Sciatic nerve (tissue), 2 donors: ENCODE results near the gene NDUFB8. TPM values are rescaled to one million over a fixed set of nuclear protein-coding genes. Genes with fewer than 3 reads are reported as not detected.
"Not testable (repeated sequence)": the region's sequence is repeated elsewhere in the genome, so short reads cannot be mapped to it uniquely, and the experiment has no call there.

Experiments
- ATAC-seq: fragments of 200-7000 bp; cut with Tn5 transposase; one replicate; pipeline ENCODE4 v1.9.1; 2020; ENCODE audit warnings: mild to moderate bottlenecking, moderate library complexity
- DNase-seq: peaks from one replicate; pipeline ENCODE4 v3.0.0-alpha.2; 2020; ENCODE audit warnings: low spot score
- intact Hi-C: fragments of 100-400 bp; cut with DNase I; formaldehyde crosslinking; loops from one replicate; pipeline ENCODE4 v1.14.2; 2022
- total RNA-seq: library from RNA; stranded (reverse); fragmentation: NEBNext Ultra II Directional; extraction: Animal tissue kit (Norgen Biotek cat#: 25700); gene quantifications from one replicate; pipeline ENCODE4 v1.2.1, GENCODE V29; 2021
- donor health status: DM: no; HTN: no; CAD: no.
- donor health status: DM: no; HTN: no; CAD: no.

Gene NDUFB8
- 123 TPM for total RNA-seq

- ATAC-seq (peak; percentile 97), DNase-seq (peak; percentile 93)
- intact Hi-C loops, result loop anchor here (10.0 kb wide), 1 partner anchor 195 kb away; the partner anchor contains the start of gene PKD2L1
Observed at GRCh38 chr10:100529475-100530298, at the start of gene NDUFB8. Gene NDUFB8, minus strand, starts transcription at chr10:100529871. Its CDS starts 20 bp downstream, at chr10:100529851.

DNA sequence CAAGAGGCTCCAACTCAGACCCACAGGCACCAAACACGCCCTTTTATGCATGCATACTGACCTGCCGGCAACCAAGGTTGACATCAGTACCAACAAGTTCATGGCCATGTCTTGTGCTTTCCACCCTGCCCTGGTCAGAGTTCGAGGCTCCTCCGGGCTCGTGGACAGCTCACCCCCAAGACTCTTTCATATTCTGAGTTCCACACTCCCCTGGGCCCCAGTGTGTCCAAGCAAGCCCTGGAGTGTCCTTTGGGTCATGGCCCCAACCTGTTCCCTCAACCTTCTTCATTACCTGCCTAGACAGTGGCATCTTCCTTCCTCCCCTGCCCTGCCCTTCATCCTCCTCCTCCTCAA is 46.6 kb upstream of the NDUFB8 start:
- no peak for DNase-seq
- intact Hi-C loops, result no loop called here
- no peak for ATAC-seq

GRCh38 chr10:100575585-100576281 is 46.1 kb upstream of the NDUFB8 start:
- intact Hi-C loops, result no loop called here
- no peak for DNase-seq
- ATAC-seq, result no peak

GRCh38 chr10:100575146-100575545 is 45.5 kb upstream of the NDUFB8 start:
- intact Hi-C loops, ATAC-seq, DNase-seq: not testable (repeated sequence)

DNA sequence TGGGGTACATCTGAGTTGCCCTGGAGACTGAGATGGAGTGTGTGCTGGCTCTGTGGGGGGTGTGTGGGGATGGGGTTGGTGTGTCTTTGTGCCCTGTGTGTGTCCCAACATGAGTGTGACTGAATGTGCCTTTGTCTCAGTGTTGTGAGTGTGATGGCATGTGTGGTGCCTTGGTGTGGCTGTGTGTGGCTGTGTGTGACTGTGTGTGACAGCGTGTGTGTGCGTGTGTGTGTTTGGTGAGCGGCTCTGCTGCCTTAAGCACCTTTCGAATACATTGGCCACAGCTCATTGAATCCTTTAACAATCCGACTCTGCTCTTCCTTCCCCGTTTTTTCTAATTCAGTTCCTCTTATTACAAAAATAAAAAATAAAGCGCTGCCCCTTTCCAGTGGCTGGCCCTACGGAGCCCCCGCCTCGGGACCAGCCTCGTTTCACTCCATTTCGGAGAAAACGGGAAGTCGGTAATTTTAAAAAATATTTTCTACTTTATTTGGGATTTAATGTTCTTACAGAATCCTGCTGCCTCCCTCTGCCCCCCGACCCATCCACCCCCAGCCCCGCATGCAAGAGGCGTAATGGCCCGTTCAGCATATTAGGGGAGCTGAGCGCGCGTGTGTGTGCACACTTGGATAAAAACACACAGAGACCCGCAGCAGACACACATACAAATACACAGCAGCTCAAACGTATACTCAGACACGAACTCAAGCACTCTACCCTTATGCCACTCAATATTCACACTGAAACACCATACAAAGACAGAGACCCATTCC is 41.6 kb upstream of the NDUFB8 start:
- peak; percentile 3 for DNase-seq
- intact Hi-C loops, result no loop called here
- ATAC-seq, result no peak

DNA sequence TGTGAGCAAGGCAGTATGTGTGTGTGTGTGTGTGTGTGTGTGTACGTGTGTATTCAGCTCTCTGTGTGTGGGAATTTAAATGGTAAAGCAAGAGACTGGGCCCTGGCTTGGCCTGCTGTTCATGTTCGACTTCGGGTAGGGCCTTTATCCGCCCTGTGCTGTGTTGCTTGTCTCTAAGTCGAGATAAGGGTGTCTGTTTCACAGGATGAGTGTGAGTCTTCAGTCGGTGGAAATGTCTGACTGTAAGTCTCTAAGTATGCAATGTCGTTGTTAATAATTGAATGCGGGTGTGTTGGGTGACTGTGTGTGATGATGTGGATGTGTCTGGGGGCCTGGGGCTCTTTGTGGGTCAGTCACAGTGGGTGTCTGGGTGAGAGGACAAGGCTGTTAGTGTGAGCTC is 40.8 kb upstream of the NDUFB8 start:
- DNase-seq (peak; percentile 6), ATAC-seq (no peak)
- intact Hi-C loops, result no loop called here

DNA sequence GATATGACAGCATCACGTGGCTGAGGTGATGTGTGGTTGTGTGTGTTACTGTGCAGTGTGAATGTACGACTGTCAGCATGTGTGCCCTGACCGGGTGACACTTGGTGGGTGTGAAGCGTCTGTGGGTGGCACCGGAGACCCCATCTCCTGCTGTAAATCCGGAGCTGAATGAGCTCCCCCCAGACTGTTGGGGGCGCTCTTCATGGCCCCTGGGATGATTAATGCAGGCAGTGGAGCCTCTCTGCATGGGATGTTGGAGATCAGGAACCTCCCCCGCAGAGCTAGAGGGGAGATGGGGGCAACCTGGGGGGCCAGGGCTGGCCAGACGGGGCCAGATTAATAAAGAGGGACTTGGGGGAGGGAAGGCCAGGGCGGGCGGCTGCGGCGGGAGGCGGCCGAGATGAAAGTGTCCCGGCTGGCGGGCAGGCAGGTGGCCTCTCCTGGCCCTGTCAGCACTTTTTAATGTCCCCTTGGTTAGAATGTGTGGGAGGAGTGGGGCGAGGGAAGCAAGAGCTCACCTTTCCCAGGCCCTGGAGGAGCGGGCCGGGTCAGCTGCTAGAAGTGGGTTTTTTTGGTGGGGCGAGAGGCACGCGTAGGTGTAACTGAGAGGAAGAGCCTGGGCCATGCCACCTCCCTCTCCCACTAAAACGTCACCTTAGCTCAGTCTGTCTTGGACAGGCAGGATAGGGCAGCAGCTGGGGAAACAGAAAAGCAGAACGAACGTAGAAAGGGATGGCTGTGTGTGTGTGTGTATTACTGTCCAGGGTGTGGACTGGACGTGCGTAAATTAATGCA is 40.2 kb upstream of the NDUFB8 start:
- peak; percentile 32 for DNase-seq
- no peak for ATAC-seq
- intact Hi-C loops, result loop anchor here (10.0 kb wide), 1 partner anchor 305 kb away; no protein-coding TSS in a partner anchor

GRCh38 chr10:100568912-100569311 is 39.2 kb upstream of the NDUFB8 start:
- no peak for ATAC-seq
- intact Hi-C loops, result loop anchor here (10.0 kb wide), 1 partner anchor 306 kb away; no protein-coding TSS in a partner anchor
- DNase-seq, result no peak

DNA sequence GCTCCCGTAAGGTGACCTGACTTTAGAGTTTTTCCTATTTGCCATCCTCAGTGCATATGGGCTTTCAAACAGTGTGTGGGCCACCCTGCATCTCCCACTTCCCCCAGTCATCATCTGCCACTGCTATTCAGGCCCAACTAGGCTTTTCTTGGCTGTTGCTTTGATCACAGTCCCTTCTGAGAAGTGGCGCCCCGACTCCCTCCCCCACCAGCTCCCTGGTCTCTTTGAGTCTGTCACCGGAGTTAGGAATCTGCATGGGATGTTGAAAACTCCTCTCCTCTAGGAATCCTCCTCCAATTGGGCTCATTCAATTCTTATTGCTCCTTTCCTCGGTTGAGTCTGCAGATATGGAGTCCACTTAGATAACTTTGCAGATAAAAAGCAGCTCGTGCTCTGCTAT is 38.2 kb upstream of the NDUFB8 start:
- intact Hi-C loops, result loop anchor here (10.0 kb wide), 1 partner anchor 307 kb away; no protein-coding TSS in a partner anchor
- DNase-seq (peak; percentile 23), ATAC-seq (no peak)

GRCh38 chr10:100567249-100567648 is 37.6 kb upstream of the NDUFB8 start:
- intact Hi-C loops, result loop anchor here (10.0 kb wide), 1 partner anchor 308 kb away; no protein-coding TSS in a partner anchor
- ATAC-seq, result no peak
- DNase-seq, result no peak

- intact Hi-C loops, result loop anchor here (10.0 kb wide), 1 partner anchor 308 kb away; no protein-coding TSS in a partner anchor
- ATAC-seq, result no peak
- no peak for DNase-seq
Observed at GRCh38 chr10:100566561-100566960, 36.9 kb upstream of the NDUFB8 start.

GRCh38 chr10:100565206-100565985 is 35.7 kb upstream of the NDUFB8 start:
- DNase-seq, result no peak
- intact Hi-C loops, result loop anchor here (10.0 kb wide), 1 partner anchor 309 kb away; no protein-coding TSS in a partner anchor
- ATAC-seq, result no peak

- peak; percentile 66 for DNase-seq
- intact Hi-C loops, result loop anchor here (10.0 kb wide), 1 partner anchor 313 kb away; no protein-coding TSS in a partner anchor
- ATAC-seq, result peak; percentile 79
Observed at GRCh38 chr10:100562008-100562672, 32.5 kb upstream of the NDUFB8 start.

DNA sequence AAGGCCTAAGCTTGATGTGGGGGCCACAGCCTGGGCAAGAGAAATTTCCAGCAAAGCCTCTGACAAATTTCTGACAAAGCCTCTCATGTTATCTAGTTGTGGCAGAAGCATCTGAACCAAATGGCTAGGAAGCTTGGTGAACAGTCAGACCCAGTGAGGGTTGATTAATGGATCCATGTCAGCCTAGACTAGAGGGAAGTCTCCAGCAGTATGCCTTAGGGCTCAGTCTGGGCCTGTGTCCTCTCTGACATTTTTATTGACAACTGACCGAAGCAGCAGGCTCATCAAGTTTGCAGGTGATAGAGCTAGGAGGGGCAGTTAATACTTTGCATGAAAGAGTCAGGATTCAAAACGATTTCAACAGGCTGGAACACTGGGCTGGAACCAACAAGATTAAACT is 31.3 kb upstream of the NDUFB8 start:
- intact Hi-C loops, result loop anchor here (10.0 kb wide), 1 partner anchor 314 kb away; no protein-coding TSS in a partner anchor
- ATAC-seq (no peak), DNase-seq (no peak)

DNA sequence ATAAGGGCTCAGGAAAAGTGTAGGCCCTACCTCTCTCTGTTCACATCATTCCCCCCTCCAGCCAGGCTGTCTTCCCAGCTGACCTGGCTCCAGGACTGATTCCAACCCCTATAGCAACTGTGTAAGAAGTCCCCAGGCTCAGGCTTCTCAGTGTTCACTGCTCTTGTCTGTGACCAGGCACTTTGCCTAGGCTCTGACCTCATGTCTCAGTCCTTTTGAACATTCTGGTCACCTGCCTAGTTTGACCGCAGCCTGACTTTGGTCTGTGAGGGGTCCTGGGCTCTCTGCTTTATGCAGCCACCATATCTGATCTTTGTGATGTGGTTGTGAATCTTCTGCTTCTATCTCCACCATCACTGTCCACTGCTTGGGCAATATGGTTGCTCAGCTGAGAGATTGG is 30.6 kb upstream of the NDUFB8 start:
- ATAC-seq, result no peak
- no peak for DNase-seq
- intact Hi-C loops, result loop anchor here (10.0 kb wide), 1 partner anchor 315 kb away; no protein-coding TSS in a partner anchor

DNA sequence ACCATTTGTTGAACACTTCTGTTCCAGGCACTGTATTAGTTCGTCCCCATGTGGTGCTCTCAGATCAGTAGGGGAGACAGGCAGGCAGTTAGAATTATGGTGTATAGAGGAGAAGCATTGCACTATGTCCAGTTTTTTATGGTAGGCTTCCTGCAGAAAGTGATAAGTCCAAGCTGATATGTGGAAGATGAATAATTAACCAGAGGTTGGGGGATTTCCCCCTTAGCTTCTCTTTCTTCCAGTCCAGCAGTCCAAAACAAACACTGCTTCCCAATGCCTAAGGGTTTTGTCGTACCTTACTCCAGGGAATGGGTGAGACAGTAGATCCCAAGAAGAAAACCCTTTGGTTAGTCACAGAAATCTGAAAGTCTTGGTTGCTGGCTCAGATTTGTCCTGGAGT is 25.2 kb upstream of the NDUFB8 start:
- ATAC-seq (no peak), DNase-seq (no peak)
- intact Hi-C loops, result no loop called here

GRCh38 chr10:100553929-100554328 is 24.3 kb upstream of the NDUFB8 start:
- DNase-seq (no peak), ATAC-seq (no peak)
- intact Hi-C loops, result no loop called here
